Right kidney (tissue), 9 donors: ENCODE measurements around the gene ATP6V0E1.
A peak's percentile ranks its signal among the peaks of the same experiment; 100 is the strongest.

ENCODE experiments used
- DNase-seq: peaks from one replicate; pipeline ENCODE4 v3.0.0-alpha.2; 2016
- long read RNA-seq, 8 donors: transcript quantifications; one replicate each; lab custom pipeline, GENCODE V29; 2026

Gene ATP6V0E1
- long read RNA-seq, donor 1, transcript ATP6V0E1-203 (4 exons, 1,433 nt) = major isoform, 246 of 291 reads
- long read RNA-seq, donor 1, partial matches to known transcripts = 42 of 291 reads
- long read RNA-seq, donor 1, other reads (novel, unspliced or antisense) = 0 of 291 reads
- long read RNA-seq, donor 2, transcript ATP6V0E1-203 (4 exons, 1,433 nt) = major isoform, 104 of 111 reads
- long read RNA-seq, donor 2, partial matches to known transcripts = 6 of 111 reads
- long read RNA-seq, donor 2, other reads (novel, unspliced or antisense) = 0 of 111 reads
- long read RNA-seq, donor 3, transcript ATP6V0E1-203 (4 exons, 1,433 nt) = major isoform, 58 of 63 reads
- long read RNA-seq, donor 3, partial matches to known transcripts = 5 of 63 reads
- long read RNA-seq, donor 3, other reads (novel, unspliced or antisense) = 0 of 63 reads
- long read RNA-seq, donor 4, transcript ATP6V0E1-203 (4 exons, 1,433 nt) = major isoform, 133 of 154 reads
- long read RNA-seq, donor 4, partial matches to known transcripts = 12 of 154 reads
- long read RNA-seq, donor 4, other reads (novel, unspliced or antisense) = 5 of 154 reads
- long read RNA-seq, donor 5, transcript ATP6V0E1-203 (4 exons, 1,433 nt) = major isoform, 120 of 124 reads
- long read RNA-seq, donor 5, partial matches to known transcripts = 0 of 124 reads
- long read RNA-seq, donor 5, other reads (novel, unspliced or antisense) = 0 of 124 reads
- long read RNA-seq, donor 6, transcript ATP6V0E1-203 (4 exons, 1,433 nt) = major isoform, 116 of 119 reads
- long read RNA-seq, donor 6, partial matches to known transcripts = 0 of 119 reads
- long read RNA-seq, donor 6, other reads (novel, unspliced or antisense) = 0 of 119 reads
- long read RNA-seq, donor 7, transcript ATP6V0E1-203 (4 exons, 1,433 nt) = major isoform, 146 of 157 reads
- long read RNA-seq, donor 7, partial matches to known transcripts = 5 of 157 reads
- long read RNA-seq, donor 7, other reads (novel, unspliced or antisense) = 0 of 157 reads
- long read RNA-seq, donor 8, transcript ATP6V0E1-203 (4 exons, 1,433 nt) = major isoform, 140 of 181 reads
- long read RNA-seq, donor 8, partial matches to known transcripts = 38 of 181 reads
- long read RNA-seq, donor 8, other reads (novel, unspliced or antisense) = 0 of 181 reads

GRCh38 chr5:172983542-172984243, at the start of gene ATP6V0E1:
ATP6V0E1 (plus strand) TSS chr5:172983771; CDS start chr5:172983861, 90 bp downstream.
- peak; percentile 87 for DNase-seq

GRCh38 chr5:172935096-172935495, 48.5 kb upstream of the ATP6V0E1 start:
- no peak for DNase-seq

GRCh38 chr5:172936401-172936800, 47.2 kb upstream of the ATP6V0E1 start:
- DNase-seq = no peak

- DNase-seq = no peak
Measured at GRCh38 chr5:172939071-172939470, 44.5 kb upstream of the ATP6V0E1 start.

- no peak for DNase-seq
Measured at GRCh38 chr5:172939611-172940267, 43.8 kb upstream of the ATP6V0E1 start.

- no peak for DNase-seq
Measured at GRCh38 chr5:172940268-172941066, 43.1 kb upstream of the ATP6V0E1 start.

GRCh38 chr5:172941067-172941516, 42.5 kb upstream of the ATP6V0E1 start:
- no peak for DNase-seq

GRCh38 chr5:172942556-172942955, 41.0 kb upstream of the ATP6V0E1 start:
- DNase-seq = no peak

- DNase-seq = peak; percentile 39
Measured at GRCh38 chr5:172943283-172943841, 40.2 kb upstream of the ATP6V0E1 start.

- DNase-seq = no peak
Measured at GRCh38 chr5:172943906-172944305, 39.7 kb upstream of the ATP6V0E1 start.

GRCh38 chr5:172944741-172945140, 38.8 kb upstream of the ATP6V0E1 start:
- DNase-seq = no peak

- DNase-seq = no peak
Measured at GRCh38 chr5:172945151-172945550, 38.4 kb upstream of the ATP6V0E1 start.

GRCh38 chr5:172946146-172946545, 37.4 kb upstream of the ATP6V0E1 start:
- no peak for DNase-seq

GRCh38 chr5:172949426-172949825, 34.1 kb upstream of the ATP6V0E1 start:
- no peak for DNase-seq

- DNase-seq = no peak
Measured at GRCh38 chr5:172950176-172950965, 33.2 kb upstream of the ATP6V0E1 start.

- no peak for DNase-seq
Measured at GRCh38 chr5:172951371-172952033, 32.1 kb upstream of the ATP6V0E1 start.

GRCh38 chr5:172952034-172952511, 31.5 kb upstream of the ATP6V0E1 start:
- DNase-seq = no peak
